GM18858 (cell line): ENCODE results near the gene SFXN1.

Experiments used
- ATAC-seq: cut with Tn5 transposase; IDR thresholded peaks from one replicate; pipeline ENCODE4 v1.9.1; 2021; ENCODE audit not compliant: unreplicated experiment

Gene SFXN1

DNA sequence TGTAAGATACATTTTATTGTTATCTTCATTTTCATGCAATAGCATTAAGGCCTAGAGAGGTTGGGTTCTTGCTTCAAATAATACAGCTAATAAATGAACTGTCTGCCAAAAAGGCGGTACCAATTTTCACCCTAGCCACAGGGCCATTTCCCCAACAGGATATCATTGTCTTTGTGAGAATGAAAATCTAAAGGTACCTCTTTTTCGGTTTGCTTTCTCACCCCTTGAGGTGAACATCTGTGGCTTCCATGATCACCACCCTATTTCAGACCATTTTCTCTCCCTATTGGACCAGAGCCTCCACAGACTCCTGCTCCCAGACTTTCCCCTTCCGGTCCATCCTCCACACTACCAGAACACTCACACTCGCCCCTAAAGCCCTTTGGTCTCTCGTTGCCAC lies 60.2 kb downstream of the SFXN1 start:
- ATAC-seq: no peak

DNA sequence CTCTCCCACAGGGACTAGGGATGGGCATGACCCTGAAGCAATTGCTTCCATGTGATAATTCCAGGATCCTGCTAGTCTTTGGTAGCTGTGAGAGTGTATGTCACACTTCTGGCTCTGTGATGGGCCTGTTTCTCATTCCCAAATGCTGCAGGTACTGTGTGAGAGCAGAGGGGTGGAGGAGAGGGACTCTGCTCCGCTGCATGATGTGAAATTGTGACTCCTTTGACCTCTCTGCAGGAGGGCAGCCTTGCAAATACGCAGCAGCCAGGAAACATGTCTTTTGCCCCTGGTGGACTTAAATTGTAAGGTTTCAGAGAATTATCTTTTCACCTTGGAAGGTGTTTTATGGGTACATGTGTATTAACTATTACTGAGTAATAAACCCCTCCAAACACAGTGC lies 61.6 kb downstream of the SFXN1 start:
- ATAC-seq: no peak

DNA sequence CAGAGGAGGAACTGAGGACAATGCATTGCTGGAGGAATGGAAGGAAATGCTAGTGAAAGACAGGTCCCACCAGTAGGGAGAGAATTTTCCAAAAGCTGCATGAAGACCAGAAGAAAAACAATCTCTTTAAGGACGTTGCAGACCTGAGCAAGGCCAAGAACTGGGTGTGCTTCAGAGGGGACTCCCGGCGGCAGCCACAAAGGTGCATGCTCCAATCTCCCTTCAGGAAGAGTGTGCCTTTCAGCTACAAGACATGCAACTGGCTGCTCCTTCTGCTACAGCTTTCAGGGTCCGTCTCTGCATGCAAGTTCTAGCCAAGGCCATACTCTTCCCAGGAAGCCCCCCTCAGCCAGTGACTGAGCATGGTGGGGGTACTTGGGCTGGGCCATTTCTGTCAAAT lies 62.9 kb downstream of the SFXN1 start:
- ATAC-seq: no peak

DNA sequence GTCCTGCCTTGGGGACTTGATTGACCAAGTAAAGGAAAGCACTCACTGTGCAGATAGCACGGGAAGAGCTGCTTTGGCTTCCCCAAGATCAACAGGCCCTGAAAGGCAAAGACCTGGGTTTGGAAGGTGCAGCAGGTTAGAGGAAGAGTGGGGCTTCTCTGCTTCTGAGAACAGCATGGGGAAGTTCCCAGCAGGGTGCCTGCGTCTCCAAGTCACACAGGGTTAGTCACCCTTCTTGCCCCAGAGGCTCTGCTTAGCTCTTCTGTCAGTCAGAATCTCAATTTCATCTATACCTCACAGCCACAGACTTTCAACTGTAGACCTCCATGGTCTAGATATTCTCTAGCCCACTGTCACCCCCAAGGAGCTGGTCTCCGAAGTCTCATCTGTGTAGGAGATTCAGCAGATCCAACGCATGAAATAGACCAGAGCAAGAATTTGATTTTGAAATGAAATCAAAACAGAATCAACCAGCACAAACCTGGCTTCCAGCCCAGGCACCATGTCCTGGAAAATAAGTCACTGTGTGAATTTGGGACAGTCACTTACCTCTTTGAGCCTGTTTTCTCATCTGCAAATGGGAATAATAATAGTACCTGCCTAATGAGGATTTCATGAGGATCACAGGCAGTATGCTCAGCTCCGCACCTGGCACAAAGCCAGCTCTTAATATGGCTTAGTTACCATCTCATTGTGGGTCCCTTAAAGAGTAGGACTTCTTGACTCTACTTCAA lies 64.0 kb downstream of the SFXN1 start:
- ATAC-seq: no peak

DNA sequence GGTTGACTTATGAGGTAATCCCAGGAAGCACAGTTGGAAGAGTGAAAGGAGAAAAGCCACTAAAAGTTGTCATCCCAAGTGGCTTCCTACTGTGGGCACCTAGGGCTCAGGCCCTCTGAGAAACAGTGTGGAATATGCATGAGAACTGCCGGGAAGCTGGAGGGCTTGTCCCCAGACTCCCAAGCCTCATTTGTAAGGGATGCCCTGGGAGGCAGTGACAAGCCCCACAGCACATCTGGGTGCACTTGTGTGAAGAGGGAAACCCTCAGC lies 64.5 kb downstream of the SFXN1 start:
- ATAC-seq: no peak

DNA sequence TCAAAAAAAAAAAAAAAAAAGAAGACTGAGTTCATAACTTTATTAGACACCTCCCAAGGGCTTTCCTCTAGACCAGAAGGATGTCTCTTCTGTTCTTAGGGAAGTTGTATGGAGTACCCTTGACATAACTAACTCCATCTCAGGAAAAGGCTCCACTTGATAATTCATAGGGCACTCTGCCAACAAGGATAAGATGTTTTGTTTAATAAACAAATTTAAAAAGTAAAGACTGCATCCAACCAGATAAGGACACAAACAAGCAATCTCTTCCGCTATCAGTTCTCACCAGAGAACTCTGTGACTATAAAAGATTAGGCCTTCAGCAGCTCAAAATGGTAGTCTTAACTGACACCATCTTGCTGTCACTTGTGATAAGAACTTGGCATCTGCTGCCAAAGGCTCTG lies 65.8 kb downstream of the SFXN1 start:
- no peak for ATAC-seq

DNA sequence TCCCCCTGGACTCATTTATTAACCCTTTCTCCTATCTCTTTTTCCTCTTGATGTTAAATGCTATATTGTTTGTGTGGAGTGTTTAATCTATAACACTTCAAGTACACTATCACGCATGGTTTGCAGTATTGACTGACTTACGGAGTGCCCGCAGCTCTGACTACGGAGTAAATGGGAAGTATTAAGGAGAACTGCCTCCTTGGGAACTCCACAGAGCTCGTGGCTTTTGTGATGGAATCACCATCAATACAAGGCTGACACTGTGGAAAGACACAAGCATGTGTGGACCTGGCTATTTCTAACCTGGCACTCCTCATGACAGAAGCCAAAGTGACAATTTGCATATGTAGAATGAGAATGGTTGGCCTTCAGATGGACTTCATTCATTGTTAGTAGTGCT lies 66.2 kb downstream of the SFXN1 start:
- no peak for ATAC-seq

DNA sequence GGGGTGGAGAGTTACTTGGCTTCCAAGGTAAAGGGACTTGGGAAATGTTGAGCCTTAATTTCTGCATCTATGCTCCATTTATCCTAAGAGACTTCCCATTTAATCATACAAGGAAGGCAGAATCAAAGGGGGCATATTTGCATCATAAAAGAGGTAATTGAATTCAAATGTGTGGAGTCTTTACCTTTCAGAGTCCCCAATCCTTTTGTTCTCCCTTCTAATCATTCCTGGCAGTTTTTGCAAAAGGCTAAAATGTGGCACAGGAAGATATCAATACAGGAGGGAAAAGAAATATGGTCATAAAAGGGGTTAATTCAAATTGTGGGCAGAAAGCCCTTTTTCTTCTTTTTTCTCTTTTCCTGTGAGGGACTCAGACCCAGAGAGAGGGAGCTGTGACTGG lies 69.5 kb downstream of the SFXN1 start:
- no peak for ATAC-seq

DNA sequence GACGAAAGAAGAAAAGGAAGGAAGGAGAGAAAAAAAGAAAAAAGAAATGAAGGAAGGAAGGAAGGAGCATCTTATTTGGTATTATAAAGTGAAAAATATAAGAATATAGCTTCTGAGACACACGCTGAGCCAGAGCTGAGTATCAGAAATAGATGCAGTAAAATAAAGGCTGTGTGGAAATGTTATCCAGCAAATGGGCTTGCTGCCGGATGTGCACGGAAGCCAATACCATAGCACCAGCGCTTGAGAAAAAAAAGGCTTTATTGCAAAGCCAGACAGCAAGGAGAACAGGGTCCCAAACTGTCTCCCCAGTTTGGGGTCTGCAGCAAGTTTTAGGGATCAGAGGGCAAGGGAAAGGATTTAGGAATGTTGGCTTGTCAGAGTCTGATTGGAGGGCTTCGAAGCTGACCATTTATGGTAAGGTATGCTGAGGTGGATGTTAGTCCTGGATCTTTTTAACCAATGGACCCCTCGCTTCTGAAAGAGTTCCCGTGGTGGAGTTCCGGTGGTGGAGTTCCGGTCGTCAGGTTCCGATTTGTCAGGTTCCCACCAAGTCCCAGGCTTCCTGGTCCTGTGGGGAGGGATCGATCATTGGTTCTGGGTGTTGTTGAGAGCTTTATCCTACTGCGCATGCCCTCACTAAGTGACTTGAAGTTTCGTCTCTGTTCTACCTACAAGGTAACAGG lies 70.4 kb downstream of the SFXN1 start:
- no peak for ATAC-seq

DNA sequence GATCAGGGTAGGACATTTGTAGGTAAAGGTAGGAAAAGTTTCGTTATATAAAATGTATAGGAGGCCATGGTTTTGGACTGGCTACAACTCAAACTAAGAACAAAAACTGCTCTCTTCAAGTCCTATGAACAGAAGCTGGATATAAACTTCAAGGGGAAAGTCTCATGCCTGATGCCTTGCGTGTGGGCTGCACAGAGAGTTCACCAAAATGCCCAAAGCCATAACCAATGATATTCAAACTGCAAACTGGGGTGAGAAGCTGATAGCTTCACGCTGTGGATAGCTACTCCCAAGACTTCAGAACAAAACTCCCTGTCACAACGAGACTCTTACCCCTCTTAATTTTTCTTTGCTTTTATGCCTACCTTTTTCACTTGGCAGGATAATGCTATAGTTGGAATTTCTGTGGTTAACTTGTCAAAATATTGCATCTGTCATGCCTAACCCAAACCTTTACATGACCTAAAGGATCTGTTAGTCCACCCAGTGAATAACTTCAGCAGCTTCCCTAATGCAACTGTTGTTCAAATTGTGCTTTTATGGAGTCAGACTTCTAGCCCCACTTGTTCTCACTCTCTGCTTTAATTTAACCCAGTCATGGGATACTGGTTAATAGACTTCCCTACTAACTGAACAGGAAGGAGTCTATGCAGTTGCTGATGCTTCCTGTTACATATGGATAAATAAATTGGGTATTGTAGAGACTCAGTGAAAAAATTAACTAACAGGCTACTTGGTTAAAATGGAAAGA lies 71.9 kb downstream of the SFXN1 start:
- no peak for ATAC-seq

DNA sequence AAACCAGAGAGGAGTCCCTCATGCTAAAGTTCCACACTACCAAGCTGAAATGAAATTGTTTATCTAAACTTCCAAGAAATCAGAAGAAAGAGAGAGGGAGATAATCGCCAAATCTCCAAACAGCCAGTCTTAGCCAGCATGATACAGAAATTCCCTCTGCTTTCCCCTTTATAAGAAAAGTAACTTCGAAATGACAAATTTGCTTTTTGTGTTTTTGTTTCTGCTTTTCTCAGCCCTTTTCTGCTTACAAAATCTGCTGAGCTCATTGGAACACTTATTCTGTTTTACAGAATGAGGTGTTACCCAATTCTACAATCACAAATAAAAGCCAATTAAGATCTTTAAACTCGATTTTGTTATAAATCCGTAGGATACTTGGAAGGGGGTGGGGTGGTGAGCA lies 72.9 kb downstream of the SFXN1 start:
- no peak for ATAC-seq

DNA sequence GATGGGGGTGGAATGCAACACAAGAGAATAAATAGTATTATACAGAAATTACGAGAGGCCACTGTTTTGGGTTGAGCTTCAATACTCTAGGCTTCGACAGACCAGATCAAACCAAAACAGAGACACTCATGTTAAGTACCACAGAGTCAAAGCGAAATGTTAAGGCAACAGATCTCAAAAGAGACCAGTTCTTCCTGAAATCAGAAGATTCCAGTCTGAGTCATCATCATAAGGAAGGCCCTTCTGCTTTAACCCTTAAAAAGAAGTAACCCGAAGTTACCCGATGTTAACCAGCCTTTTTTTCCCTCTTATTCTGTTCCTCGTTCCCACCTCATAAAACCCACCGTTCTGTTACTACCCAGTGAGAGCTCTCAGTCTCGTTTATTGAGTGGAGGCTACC lies 75.9 kb downstream of the SFXN1 start:
- ATAC-seq: no peak

DNA sequence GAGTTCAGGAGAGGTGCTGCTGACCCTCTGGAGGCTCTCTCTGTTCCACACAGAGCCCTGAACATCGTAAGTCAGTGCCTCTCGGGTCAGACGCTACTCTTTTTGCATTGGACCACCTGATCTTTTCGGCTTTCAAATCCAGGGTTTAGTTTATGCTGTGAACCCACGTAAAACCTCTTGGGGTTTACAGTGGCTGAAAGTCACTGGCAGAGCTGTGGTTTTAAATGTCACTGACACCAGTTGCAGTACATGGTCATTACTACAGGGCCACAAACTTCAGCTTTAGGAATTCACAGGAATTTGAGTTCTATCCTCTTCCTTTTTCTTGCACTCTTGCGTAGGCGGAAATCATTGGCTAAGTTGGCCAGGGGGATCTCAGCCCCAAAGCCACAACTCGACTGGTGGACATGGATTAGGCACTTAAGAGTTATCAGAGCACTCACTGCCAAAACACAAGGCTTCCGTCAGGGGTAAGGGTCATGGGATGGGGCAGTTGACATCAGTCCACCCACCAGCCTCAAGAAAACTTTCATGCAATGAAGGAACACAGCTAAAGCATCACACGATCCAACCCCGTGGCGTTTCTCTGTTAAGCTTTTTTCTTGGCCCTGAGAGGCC lies 76.9 kb downstream of the SFXN1 start:
- ATAC-seq: no peak

DNA sequence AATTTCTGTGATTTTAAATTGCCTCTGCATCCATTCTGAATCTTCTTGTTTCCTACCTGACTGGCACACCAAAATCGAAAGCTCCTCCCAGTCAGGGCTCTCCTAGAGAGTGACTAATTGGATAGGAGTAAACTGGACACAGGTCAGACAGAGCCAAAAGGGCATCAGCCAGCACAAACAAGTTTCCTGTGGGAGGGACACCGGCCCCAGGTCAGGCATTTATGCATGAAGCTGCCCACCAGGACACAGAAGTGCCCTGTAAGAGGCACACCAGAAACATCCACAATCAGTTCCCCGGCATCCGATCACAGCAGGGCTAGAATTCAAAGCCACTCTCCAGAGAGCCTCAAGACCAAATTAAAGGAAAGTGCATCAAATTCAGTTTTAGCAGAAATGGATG lies 78.4 kb downstream of the SFXN1 start:
- no peak for ATAC-seq

DNA sequence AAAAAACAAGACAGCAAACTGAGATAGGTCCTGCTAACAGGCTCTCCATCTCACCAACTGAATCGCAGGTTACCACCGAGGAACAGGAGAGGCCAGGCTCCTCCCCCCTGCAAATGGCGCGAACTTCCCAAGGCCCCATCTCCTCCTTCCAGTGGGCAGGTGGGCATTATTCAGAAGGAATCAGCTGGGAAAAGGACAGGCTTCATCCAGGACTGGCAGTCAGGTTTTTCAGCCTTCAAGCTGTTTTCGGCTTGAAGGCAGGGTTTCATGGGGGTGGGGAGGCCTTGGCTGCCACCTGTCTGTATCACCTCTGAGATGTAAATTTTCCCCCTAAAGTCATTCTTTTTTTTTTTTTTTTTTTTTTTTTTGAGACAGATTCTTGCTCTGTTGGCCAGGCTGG lies 79.4 kb downstream of the SFXN1 start:
- ATAC-seq: no peak

DNA sequence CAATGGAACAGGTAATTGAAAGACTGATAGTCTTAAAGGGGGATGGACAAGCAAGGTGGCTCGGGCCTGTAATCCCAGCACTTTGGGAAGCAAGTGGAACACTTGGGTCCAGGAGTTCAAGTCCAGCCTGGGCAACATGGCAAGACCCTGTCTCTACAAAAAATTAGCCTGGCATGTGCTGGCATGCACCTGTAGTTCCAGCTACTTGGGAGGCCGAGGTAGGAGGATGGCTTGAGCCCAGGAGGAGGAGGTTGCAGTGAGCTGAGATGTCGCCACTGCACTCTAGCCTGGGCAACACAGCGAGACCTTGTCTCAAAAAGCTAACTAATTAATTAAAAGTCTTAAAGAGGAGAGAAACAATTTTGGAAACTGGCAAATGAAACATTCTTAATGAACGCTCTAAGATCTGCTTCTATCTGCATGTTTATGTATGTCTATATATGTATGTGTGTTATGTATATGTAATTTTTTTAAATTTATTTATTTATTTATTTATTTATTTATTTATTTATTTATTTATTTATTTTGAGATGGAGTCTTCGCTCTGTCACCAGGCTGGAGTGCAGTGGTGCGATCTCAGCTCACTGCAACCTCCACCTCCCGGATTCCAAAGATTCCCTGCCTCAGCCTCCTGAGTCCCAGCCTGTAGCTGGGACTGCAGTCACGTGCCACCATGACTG lies 80.6 kb downstream of the SFXN1 start:
- no peak for ATAC-seq

DNA sequence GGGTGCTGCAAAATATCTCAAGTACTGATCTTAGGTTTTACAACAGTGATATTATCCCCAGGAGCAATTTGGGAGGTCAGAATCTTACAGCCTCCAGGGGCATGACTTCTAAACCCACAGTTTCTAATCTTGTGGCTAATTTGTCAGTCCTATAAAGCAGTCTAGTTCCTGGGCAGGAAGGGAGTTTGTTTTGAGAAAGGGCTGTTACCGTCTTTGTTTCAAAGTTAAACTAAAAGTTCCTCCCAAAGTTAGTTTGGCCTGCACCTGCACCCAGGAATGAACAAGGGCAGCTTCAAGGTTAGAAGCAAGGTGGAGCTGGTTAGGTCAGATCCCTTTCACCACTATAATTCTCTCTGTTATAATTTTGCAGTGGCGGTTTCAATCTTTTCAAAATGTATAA lies 81.7 kb downstream of the SFXN1 start:
- ATAC-seq: no peak

DNA sequence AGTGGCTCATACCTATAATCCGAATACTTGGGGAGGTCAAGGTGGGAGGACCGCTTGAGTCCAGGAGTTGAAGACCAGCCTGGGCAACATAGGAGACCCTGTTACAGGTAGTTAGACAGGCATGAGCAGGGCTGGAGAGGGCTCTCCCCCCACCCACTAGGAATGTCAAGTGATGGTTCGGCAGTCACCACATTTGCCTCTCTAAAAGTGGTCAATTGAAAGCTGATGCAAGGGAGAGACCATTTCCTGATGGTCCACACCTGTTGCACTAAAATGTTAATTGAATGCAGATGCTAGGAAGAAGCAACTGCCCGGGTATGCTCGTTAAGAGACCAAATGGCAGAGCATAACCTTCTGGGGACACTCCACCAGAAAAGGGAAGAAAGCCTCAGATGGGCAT lies 82.7 kb downstream of the SFXN1 start:
- no peak for ATAC-seq

DNA sequence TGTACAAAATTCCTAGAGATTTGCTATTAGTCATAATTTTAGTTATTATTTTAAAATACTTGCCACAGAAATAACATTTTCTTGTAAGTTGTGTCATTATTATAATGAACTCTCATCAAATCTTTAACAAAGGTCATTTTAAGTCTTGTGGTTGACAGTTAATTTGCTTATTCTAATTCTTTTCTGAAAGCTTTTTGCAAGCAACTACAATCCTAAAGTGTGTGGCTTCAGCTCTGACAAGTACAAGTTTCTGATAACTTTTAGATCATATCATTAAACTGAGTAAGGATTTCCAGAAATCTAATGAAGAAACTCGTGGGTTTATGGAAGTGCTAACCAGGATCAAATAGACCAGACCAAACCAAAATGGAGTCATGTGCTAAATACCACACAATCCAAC lies 86.4 kb downstream of the SFXN1 start:
- ATAC-seq: no peak

DNA sequence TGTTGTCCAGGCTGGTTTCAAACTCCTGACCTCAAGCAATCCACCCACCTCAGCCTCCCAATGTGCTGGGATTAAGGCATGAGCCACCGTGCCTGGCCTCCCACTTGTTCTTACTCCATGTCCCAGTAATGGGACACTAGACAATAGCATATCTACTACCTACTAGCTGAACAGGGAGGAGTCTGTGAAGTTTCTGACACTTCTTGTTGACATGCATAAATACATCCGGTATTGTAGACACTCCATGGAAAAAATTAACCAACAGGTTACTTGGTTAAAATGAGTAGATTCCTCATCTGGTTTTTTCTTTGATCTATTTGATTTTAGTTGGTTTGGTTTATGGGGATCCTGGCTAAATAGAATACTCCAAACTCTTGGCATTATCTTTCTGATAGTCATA lies 88.3 kb downstream of the SFXN1 start:
- ATAC-seq: no peak

DNA sequence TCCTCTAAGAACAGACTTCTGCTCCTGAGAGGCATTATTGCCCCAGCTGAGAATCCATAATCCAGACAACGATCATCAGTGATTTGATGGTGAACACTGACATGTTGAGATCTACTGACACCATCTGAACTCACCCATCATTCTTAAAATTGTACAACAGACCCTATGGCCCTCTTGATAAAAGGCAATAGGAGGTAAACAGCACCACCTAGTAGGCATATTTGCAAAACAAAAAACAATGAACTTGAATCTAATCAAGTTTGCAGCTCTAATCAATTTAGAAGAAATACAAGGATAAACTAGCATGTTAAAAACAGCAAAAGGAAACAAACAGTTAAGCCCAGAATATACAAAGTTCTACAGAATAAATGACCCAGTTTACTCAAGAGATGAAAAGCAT lies 89.6 kb downstream of the SFXN1 start:
- ATAC-seq: no peak

DNA sequence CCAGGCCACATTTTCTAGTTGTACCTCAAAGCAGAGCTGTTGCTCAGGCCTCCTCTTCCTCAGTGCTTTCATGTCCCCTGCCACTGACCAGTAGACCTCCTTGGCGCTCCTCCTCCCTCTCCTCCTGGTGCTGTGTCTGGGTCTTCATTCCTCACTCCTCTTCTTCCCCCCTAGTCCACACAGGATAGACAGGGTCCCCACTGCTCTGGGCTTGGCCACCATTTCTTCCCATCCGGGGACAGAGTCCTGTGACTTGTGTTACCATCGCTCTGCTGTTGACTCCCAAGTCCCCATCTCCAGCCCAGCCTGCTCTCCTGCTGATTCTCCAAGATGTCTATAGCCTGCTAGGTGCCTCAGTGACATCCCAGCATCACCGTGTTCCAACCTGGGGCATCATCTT lies 91.3 kb downstream of the SFXN1 start:
- no peak for ATAC-seq
